ENCODE results near the gene LATS1.

LATS1 gene

GRCh38 chr6:149660028-149660427 lies 57.9 kb downstream of the LATS1 start:
- DNase-seq (ENCODE audit: low read depth) = no peak
- no peak overlapping the region for H3K4me3 ChIP-seq (ENCODE audit: low read depth, low read length)
- no peak for TF ChIP-seq CTCF (IDR thresholded peaks at IDR 0.05; ENCODE audit: insufficient read depth, low read depth, low read length, missing control alignments)

- DNase-seq (ENCODE audit: low read depth) = no peak
- H3K4me3 ChIP-seq (ENCODE audit: low read depth, low read length) = no peak overlapping the region
- no peak for TF ChIP-seq CTCF (IDR thresholded peaks at IDR 0.05; ENCODE audit: insufficient read depth, low read depth, low read length, missing control alignments)
Measured at GRCh38 chr6:149657441-149657840, 60.5 kb downstream of the LATS1 start.

- DNase-seq (ENCODE audit: low read depth) = peak; percentile 54
- H3K4me3 ChIP-seq (ENCODE audit: low read depth, low read length) = no peak overlapping the region
- TF ChIP-seq CTCF (IDR thresholded peaks at IDR 0.05; ENCODE audit: insufficient read depth, low read depth, low read length, missing control alignments) = no peak
Measured at GRCh38 chr6:149651056-149651455, 66.8 kb downstream of the LATS1 start.

- peak; percentile 95 for DNase-seq (ENCODE audit: low read depth)
- no peak for TF ChIP-seq CTCF (IDR thresholded peaks at IDR 0.05; ENCODE audit: insufficient read depth, low read depth, low read length, missing control alignments)
- H3K4me3 ChIP-seq (ENCODE audit: low read depth, low read length) = peak within 1 kb of the TSS; percentile 95
Measured at GRCh38 chr6:149648148-149649145, 69.5 kb downstream of the LATS1 start, which contains the start of gene KATNA1. Gene KATNA1, minus strand, starts transcription at chr6:149648714. Its CDS starts 10,167 bp downstream, at chr6:149638547.

GRCh38 chr6:149646599-149646998 lies 71.3 kb downstream of the LATS1 start:
- H3K4me3 ChIP-seq (ENCODE audit: low read depth, low read length) = no peak overlapping the region
- DNase-seq (ENCODE audit: low read depth) = no peak
- no peak for TF ChIP-seq CTCF (IDR thresholded peaks at IDR 0.05; ENCODE audit: insufficient read depth, low read depth, low read length, missing control alignments)

- no peak overlapping the region for H3K4me3 ChIP-seq (ENCODE audit: low read depth, low read length)
- DNase-seq (ENCODE audit: low read depth) = peak; percentile 27
- no peak for TF ChIP-seq CTCF (IDR thresholded peaks at IDR 0.05; ENCODE audit: insufficient read depth, low read depth, low read length, missing control alignments)
Measured at GRCh38 chr6:149642829-149643580, 74.9 kb downstream of the LATS1 start.
